Stomach (tissue), 9 donors: ENCODE measurements around the gene PDCL2. TPM values are rescaled to one million over a fixed set of nuclear protein-coding genes. Genes with fewer than 3 reads are reported as not detected.
"Not testable (repeated sequence)": the region's sequence is repeated elsewhere in the genome, so short reads cannot be mapped to it uniquely, and the experiment has no call there.

Experiments used
- DNase-seq, 2 donors: peaks; one replicate each; pipeline versions ENCODE4 v3.0.0 to v3.0.0-alpha.2; 2013 to 2019
- H3K27ac ChIP-seq, 5 donors: fragments of 200-600 bp in 4 of 5; sonication (generic) in 4 of 5; one replicate each; pipeline ENCODE4 v1.5.1; 2013 to 2019; ENCODE audit warnings: mild to moderate bottlenecking in 1 of 5, moderate library complexity in 1 of 5
- H3K27me3 ChIP-seq, 3 donors: fragments of 200-600 bp; sonication (generic); one replicate each; pipeline ENCODE4 v1.5.1; 2017 to 2019; ENCODE audit warnings: mixed run types in 1 of 3
- H3K36me3 ChIP-seq, 4 donors: fragments of 200-600 bp; sonication (generic); 1 replicate in 3 of 4; 2 replicates in 1 of 4; pipeline ENCODE4 v1.5.1; 2016 to 2019
- H3K4me1 ChIP-seq, 4 donors: fragments of 200-600 bp; sonication (generic); one replicate each; pipeline ENCODE4 v1.5.1; 2016 to 2019
- H3K4me3 ChIP-seq, 4 donors: fragments of 200-600 bp; sonication (generic) in 3 of 4; one replicate each; pipeline ENCODE4 v1.5.1; 2016 to 2019; ENCODE audit warnings: mild to moderate bottlenecking in 1 of 4
- H3K9me3 ChIP-seq, 4 donors: fragments of 200-600 bp; sonication (generic); one replicate each; pipeline ENCODE4 v1.5.1; 2016 to 2019
- CTCF ChIP-seq, 7 experiments: fragments of 450-650 bp in 4 of 7; fragments of 200-600 bp in 3 of 7; sonication (generic) in 3 of 7; IDR thresholded peaks; one replicate each; pipeline ENCODE4 v1.5.1; 2016 to 2019; ENCODE audit warnings: antibody characterized with exemption in 7 of 7, control low read depth in 2 of 7, mild to moderate bottlenecking in 1 of 7
- EP300 ChIP-seq: sonication (generic); formaldehyde crosslinking; IDR thresholded peaks from one replicate; pipeline ENCODE4 v1.6.1; 2017; ENCODE audit warnings: antibody characterized with exemption
- POLR2A ChIP-seq, 4 donors: fragments of 450-650 bp; IDR thresholded peaks; one replicate each; pipeline ENCODE4 v1.6.1; 2016; ENCODE audit warnings: antibody characterized with exemption in 4 of 4, control low read depth in 2 of 4, mild to moderate bottlenecking in 1 of 4, moderate library complexity in 1 of 4
- POLR2AphosphoS5 ChIP-seq, 3 donors: sonication (generic); formaldehyde crosslinking; IDR thresholded peaks; one replicate each; pipeline ENCODE4 v1.6.1; 2016; ENCODE audit warnings: antibody characterized with exemption in 3 of 3
- WGBS, 5 donors: extraction: QIAGEN DNeasy Blood & Tissue Kit in 3 of 5; methylation state at CpG; one replicate each; pipeline versions ENCODE4 v1.1.5 to v1.1.7; 2013 to 2018; 5-methylcytosine and 5-hydroxymethylcytosine counted together
- intact Hi-C: fragments of 100-400 bp; cut with DNase I; formaldehyde crosslinking; loops from one replicate; pipeline ENCODE4 v1.15.1; 2023; ENCODE audit warnings: low total_unique reads
- polyA plus RNA-seq, 3 donors: library from polyadenylated mRNA; stranded (reverse); fragments of 200-250 nt; gene quantifications; one replicate each; pipeline ENCODE4 v1.2.3, GENCODE V29; 2013
- total RNA-seq, 5 donors: library from RNA; depleted of rRNA; stranded (reverse); fragments of >200 nt; gene quantifications; one replicate each; pipeline versions ENCODE4 v1.1.0 to v1.2.3, GENCODE V29; 2014 to 2016
- donor health status: healthy with polysubstance abuse.
- donor health status: Bipolar disorder and iron deficiency.
- donor health status: healthy.

Gene PDCL2
- total and polyA plus RNA-seq, 8 donors, result 0.45 TPM; not detected in 7

DNA sequence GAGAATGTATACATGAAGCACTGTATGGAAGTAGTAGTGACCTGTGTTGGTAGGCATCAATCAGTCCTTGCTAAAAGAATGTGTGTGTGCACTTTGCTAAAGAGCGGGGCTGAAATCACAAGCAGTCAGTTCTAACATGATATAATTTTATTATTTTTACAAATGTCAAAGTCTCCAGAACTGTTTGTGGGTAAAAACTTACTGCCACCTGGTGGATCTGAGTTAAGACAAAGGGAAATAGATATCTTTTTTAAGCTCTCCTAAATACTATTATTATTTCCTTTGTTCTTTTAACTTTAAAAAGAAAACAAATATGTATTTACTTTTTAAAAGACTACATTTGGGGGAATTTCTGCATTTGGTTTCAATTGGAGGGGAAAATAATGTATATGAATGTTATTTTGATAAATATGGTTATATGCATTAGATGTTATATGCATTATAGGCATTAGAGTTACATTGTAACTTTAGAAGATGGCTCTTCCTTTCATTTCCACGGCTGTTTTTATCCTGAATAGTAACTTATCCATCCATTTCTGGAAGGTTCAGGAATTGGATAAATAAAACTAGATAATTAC lies 37.5 kb downstream of the PDCL2 start:
- peak in 1 of 2 donors; percentile 62 for DNase-seq
- H3K4me1 ChIP-seq, result peaks cover 0 to 11% (median 5%) of the 10 kb centered on the region in 4 donors
- WGBS, 5 donors, result 28 to 56% (median 38%) methylated on average over 2 of the region's 2 CpGs
- H3K27ac ChIP-seq, result no peak overlapping the region
- H3K27me3 ChIP-seq, result no peaks in the 10 kb centered on the region
- H3K9me3 ChIP-seq, result no peaks in the 10 kb centered on the region
- intact Hi-C loops, result no loop called here
- H3K4me3 ChIP-seq, result no peak overlapping the region
- H3K36me3 ChIP-seq, result no peaks in the 10 kb centered on the region
- TF ChIP-seq CTCF (IDR thresholded peaks at IDR 0.05) (peak in 3 of 7 experiments; percentile 15 to 35 (median 20)), EP300 (no peak), POLR2AphosphoS5 (IDR thresholded peaks at IDR 0.05) (no peak), POLR2A (IDR thresholded peaks at IDR 0.05) (no peak)

- Histone ChIP-seq H3K27ac (peak overlapping the region in 4 of 5 donors; percentile 8 to 62 (median 26)), H3K4me3 (peak overlapping the region; percentile 24 to 32 (median 26)), H3K36me3 (no peaks in the 10 kb centered on the region), H3K27me3 (no peaks in the 10 kb centered on the region), H3K4me1 (peaks cover 0 to 11% (median 5%) of the 10 kb centered on the region in 4 donors), H3K9me3 (no peaks in the 10 kb centered on the region)
- intact Hi-C loops, result no loop called here
- TF ChIP-seq CTCF (IDR thresholded peaks at IDR 0.05), result no peak
- TF ChIP-seq EP300, result no peak
- TF ChIP-seq POLR2AphosphoS5 (IDR thresholded peaks at IDR 0.05), result no peak
- peak; percentile 32 to 60 for DNase-seq
- WGBS, 5 donors, result 44 to 71% (median 67%) methylated on average over 10 of the region's 10 CpGs
Observed at GRCh38 chr4:55553441-55554201, 38.4 kb downstream of the PDCL2 start.

- H3K9me3 ChIP-seq, H3K27me3 ChIP-seq, H3K4me3 ChIP-seq, H3K36me3 ChIP-seq, DNase-seq, intact Hi-C loops, H3K27ac ChIP-seq: not testable (repeated sequence)
- peaks cover 9 to 22% (median 14%) of the 10 kb centered on the region in 4 donors for H3K4me1 ChIP-seq
- WGBS, 5 donors, result 81 to 91% (median 87%) methylated on average over 6 of the region's 6 CpGs
Observed at GRCh38 chr4:55551964-55552363, 40.1 kb downstream of the PDCL2 start.

DNA sequence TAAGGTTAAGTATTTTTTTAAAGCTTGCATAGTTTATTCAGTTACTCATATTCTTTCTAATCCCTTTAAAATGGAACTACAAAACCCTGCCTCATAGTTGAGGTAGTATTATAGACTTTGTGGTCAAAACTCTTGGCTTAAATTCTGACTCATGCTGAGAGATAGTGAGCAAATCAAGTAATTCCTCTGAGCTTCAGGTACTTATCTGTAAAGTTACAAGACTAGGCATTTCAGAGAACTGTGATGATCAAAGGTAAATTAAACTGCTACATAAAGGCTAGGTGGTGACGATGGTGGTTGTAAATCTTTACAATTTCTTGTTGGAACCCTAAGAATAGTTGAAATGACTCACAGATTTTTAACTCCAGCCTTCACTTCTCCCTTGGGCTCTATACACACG lies 42.2 kb downstream of the PDCL2 start:
- Histone ChIP-seq H3K9me3 (no peaks in the 10 kb centered on the region), H3K27ac (no peak overlapping the region), H3K27me3 (no peaks in the 10 kb centered on the region), H3K4me1 (peaks cover 9 to 28% (median 19%) of the 10 kb centered on the region in 4 donors), H3K36me3 (no peaks in the 10 kb centered on the region), H3K4me3 (no peak overlapping the region)
- peak in 1 of 2 donors; percentile 9 for DNase-seq
- intact Hi-C loops, result no loop called here
- no peak for TF ChIP-seq POLR2A (IDR thresholded peaks at IDR 0.05)
- TF ChIP-seq CTCF (IDR thresholded peaks at IDR 0.05), result no peak
- TF ChIP-seq POLR2AphosphoS5 (IDR thresholded peaks at IDR 0.05), result no peak
- no peak for TF ChIP-seq EP300
- WGBS, 5 donors, result 44 to 60% (median 55%) methylated on average over 2 of the region's 2 CpGs

GRCh38 chr4:55547918-55548317 lies 44.1 kb downstream of the PDCL2 start:
- H3K27ac ChIP-seq, result peak overlapping the region in 4 of 5 donors; percentile 98 to 100 (median 99)
- no peaks in the 10 kb centered on the region for H3K9me3 ChIP-seq
- H3K36me3 ChIP-seq, result no peaks in the 10 kb centered on the region
- peaks cover 15 to 38% (median 24%) of the 10 kb centered on the region in 4 donors for H3K4me1 ChIP-seq
- no peak for DNase-seq
- H3K4me3 ChIP-seq, result peak overlapping the region; percentile 88 to 99 (median 94)
- no peaks in the 10 kb centered on the region for H3K27me3 ChIP-seq
- intact Hi-C loops, result no loop called here
- TF ChIP-seq EP300, result no peak
- no peak for TF ChIP-seq CTCF (IDR thresholded peaks at IDR 0.05)
- TF ChIP-seq POLR2A (IDR thresholded peaks at IDR 0.05), result no peak
- TF ChIP-seq POLR2AphosphoS5 (IDR thresholded peaks at IDR 0.05), result no peak
- WGBS, 5 donors, result 55 to 89% (median 81%) methylated on average over 4 of the region's 4 CpGs
